HEK293T (cell line): ENCODE data around the gene UGT1A4.

Experiments
- ARNT ChIP-seq: fragments of 450-650 bp; IDR thresholded peaks from 2 replicates; pipeline ENCODE4 v1.6.1; 2017; ENCODE audit warnings: mild to moderate bottlenecking
- BHLHE40 ChIP-seq: fragments of 450-650 bp; IDR thresholded peaks from 2 replicates; pipeline ENCODE4 v1.6.1; 2016; ENCODE audit warnings: mild to moderate bottlenecking, moderate library complexity, borderline replicate concordance
- ELF4 ChIP-seq: fragments of 450-650 bp; IDR thresholded peaks from 2 replicates; pipeline ENCODE4 v1.6.1; 2017; ENCODE audit warnings: antibody characterized with exemption
- FOXA1 ChIP-seq: fragments of 450-650 bp; IDR thresholded peaks from 2 replicates; pipeline ENCODE4 v1.6.1; 2016; ENCODE audit warnings: mild to moderate bottlenecking
- HDGF ChIP-seq: fragments of 450-650 bp; IDR thresholded peaks from 2 replicates; pipeline ENCODE4 v1.6.1; 2017; ENCODE audit warnings: antibody characterized with exemption, borderline replicate concordance
- LEF1 ChIP-seq: fragments of 450-650 bp; IDR thresholded peaks from 2 replicates; pipeline ENCODE4 v1.6.1; 2017; ENCODE audit warnings: mild to moderate bottlenecking, borderline replicate concordance
- SP1 ChIP-seq: fragments of 450-650 bp; IDR thresholded peaks from 2 replicates; pipeline ENCODE4 v1.6.1; 2017
- TARDBP ChIP-seq: fragments of 450-650 bp; IDR thresholded peaks from 2 replicates; pipeline ENCODE4 v1.6.1; 2016
- ZNF384 ChIP-seq: fragments of 450-650 bp; IDR thresholded peaks from 2 replicates; pipeline ENCODE4 v1.6.1; 2016
- TF ChIP-seq, protein P1 (sequence below): fragments of 450-650 bp; IDR thresholded peaks from 2 replicates; pipeline ENCODE4 v1.6.1; 2016

DNA sequence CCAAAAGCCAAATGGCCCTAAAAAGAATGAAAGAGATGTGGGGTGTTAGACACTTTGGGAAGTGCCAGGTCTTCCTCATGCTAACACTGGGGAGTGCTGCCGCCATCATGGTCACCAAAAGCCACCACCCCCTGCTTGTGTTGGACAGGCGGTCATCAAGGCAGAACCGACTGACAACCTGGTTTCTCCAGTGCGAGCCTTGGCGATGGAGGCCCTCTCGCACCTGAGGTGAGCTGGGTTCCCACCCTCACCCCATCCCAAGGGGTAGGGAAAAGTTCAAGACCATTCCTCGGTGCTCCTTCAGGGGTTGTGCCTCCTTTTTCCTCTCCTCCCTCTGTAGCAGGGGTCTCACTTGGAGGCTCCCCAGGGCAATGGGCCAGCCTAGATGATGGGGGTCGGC lies 93.2 kb downstream of the UGT1A4 start:
- TF ChIP-seq TARDBP (no peak), BHLHE40 (no peak), ARNT (no peak), HDGF (no peak), FOXA1 (no peak), SP1 (no peak), ZNF384 (no peak), ELF4 (no peak), LEF1 (no peak)
- TF ChIP-seq, protein P1, sequence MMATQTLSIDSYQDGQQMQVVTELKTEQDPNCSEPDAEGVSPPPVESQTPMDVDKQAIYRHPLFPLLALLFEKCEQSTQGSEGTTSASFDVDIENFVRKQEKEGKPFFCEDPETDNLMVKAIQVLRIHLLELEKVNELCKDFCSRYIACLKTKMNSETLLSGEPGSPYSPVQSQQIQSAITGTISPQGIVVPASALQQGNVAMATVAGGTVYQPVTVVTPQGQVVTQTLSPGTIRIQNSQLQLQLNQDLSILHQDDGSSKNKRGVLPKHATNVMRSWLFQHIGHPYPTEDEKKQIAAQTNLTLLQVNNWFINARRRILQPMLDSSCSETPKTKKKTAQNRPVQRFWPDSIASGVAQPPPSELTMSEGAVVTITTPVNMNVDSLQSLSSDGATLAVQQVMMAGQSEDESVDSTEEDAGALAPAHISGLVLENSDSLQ, result no peak
